Mesenchymal stem cell (in vitro differentiated cells and primary cell): ENCODE results near the gene CAV3. TPM values are rescaled to one million over a fixed set of nuclear protein-coding genes. Genes with fewer than 3 reads are reported as not detected.
"Not testable (repeated sequence)": the region's sequence is repeated elsewhere in the genome, so short reads cannot be mapped to it uniquely, and the experiment has no call there.

Source experiments
- DNase-seq: peaks from one replicate; pipeline ENCODE4 v3.0.0-alpha.2; 2013
- H2AFZ ChIP-seq: one replicate; pipeline ENCODE4 v1.6.1; 2013; ENCODE audit warnings: low read depth, mild to moderate bottlenecking, control low read depth, inconsistent platforms, low read length, moderate library complexity
- H2AK5ac ChIP-seq: 2 replicates; pipeline ENCODE4 v1.6.1; 2013; ENCODE audit warnings: low read length, moderate library complexity, mild to moderate bottlenecking, inconsistent platforms; ENCODE audit not compliant: severe bottlenecking
- H2BK120ac ChIP-seq: one replicate; pipeline ENCODE4 v1.6.1; 2013; ENCODE audit warnings: low read depth, mild to moderate bottlenecking, inconsistent platforms, low read length, moderate library complexity
- H2BK12ac ChIP-seq, 2 experiments: one replicate each; pipeline ENCODE4 v1.6.1; 2013; ENCODE audit warnings: inconsistent platforms in 2 of 2, low read length in 2 of 2, mild to moderate bottlenecking in 2 of 2, moderate library complexity in 2 of 2, control low read depth in 1 of 2
- H2BK15ac ChIP-seq: one replicate; pipeline ENCODE4 v1.6.1; 2013; ENCODE audit warnings: mild to moderate bottlenecking, low read depth, inconsistent platforms; ENCODE audit not compliant: poor library complexity, severe bottlenecking
- H2BK5ac ChIP-seq: 2 replicates; pipeline ENCODE4 v1.6.1; 2013; ENCODE audit warnings: low read depth, mild to moderate bottlenecking, low read length, control low read depth, inconsistent platforms; ENCODE audit not compliant: poor library complexity, severe bottlenecking
- H3K14ac ChIP-seq, 2 experiments: one replicate each; pipeline ENCODE4 v1.6.1; 2013; ENCODE audit warnings: inconsistent platforms in 2 of 2, low read length in 2 of 2, control low read depth in 1 of 2, mild to moderate bottlenecking in 1 of 2, moderate library complexity in 1 of 2
- H3K18ac ChIP-seq, 2 experiments: one replicate each; pipeline ENCODE4 v1.6.1; 2013; ENCODE audit warnings: inconsistent platforms in 2 of 2, low read length in 2 of 2, control low read depth in 1 of 2, low read depth in 1 of 2, mild to moderate bottlenecking in 1 of 2
- H3K23ac ChIP-seq, 2 experiments: one replicate each; pipeline ENCODE4 v1.6.1; 2013; ENCODE audit warnings: inconsistent platforms in 2 of 2, low read length in 2 of 2, mild to moderate bottlenecking in 2 of 2, moderate library complexity in 2 of 2, control low read depth in 1 of 2
- H3K27ac ChIP-seq: 2 replicates; pipeline ENCODE4 v1.5.1; 2013; ENCODE audit warnings: mild to moderate bottlenecking, moderate library complexity, low read length, control low read depth, inconsistent platforms; ENCODE audit not compliant: poor library complexity, severe bottlenecking
- H3K27me3 ChIP-seq, 2 experiments: 2 replicates each; pipeline versions ENCODE4 v1.6.1 to v1.7.0; 2013; ENCODE audit warnings: low read length in 2 of 2, mild to moderate bottlenecking in 2 of 2, moderate library complexity in 2 of 2, control low read depth in 1 of 2, inconsistent platforms in 1 of 2; ENCODE audit not compliant: control insufficient read depth in 1 of 2, insufficient read depth in 1 of 2
- H3K36me3 ChIP-seq, 2 experiments: 2 replicates each; pipeline versions ENCODE4 v1.6.1 to v1.7.0; 2013; ENCODE audit warnings: low read length in 2 of 2, control low read depth in 1 of 2, inconsistent platforms in 1 of 2, low read depth in 1 of 2, mild to moderate bottlenecking in 1 of 2; ENCODE audit not compliant: insufficient read depth in 2 of 2, control insufficient read depth in 1 of 2
- H3K4ac ChIP-seq, 2 experiments: one replicate each; pipeline ENCODE4 v1.6.1; 2013; ENCODE audit warnings: inconsistent platforms in 2 of 2, low read length in 2 of 2, mild to moderate bottlenecking in 2 of 2, moderate library complexity in 2 of 2, control low read depth in 1 of 2, low read depth in 1 of 2
- H3K4me1 ChIP-seq: 2 replicates; pipeline ENCODE4 v1.6.1; 2013; ENCODE audit warnings: low read depth, low read length, control low read depth; ENCODE audit not compliant: control insufficient read depth, insufficient read depth
- H3K4me2 ChIP-seq: 2 replicates; pipeline ENCODE4 v1.6.1; 2013; ENCODE audit warnings: low read length, mild to moderate bottlenecking, inconsistent platforms; ENCODE audit not compliant: poor library complexity, severe bottlenecking
- H3K4me3 ChIP-seq, 2 experiments: 2 replicates each; pipeline versions ENCODE4 v1.5.1 to v1.7.0; 2013; ENCODE audit warnings: low read length in 2 of 2, mild to moderate bottlenecking in 2 of 2, control low read depth in 1 of 2, low read depth in 1 of 2; ENCODE audit not compliant: insufficient read depth in 1 of 2
- H3K79me1 ChIP-seq: replicated peaks from 2 replicates; pipeline ENCODE4 v1.6.1; 2013; ENCODE audit warnings: mild to moderate bottlenecking, control low read depth, low read length, inconsistent platforms; ENCODE audit not compliant: poor library complexity, severe bottlenecking
- H3K9ac ChIP-seq: 2 replicates; pipeline ENCODE4 v1.7.0; 2013; ENCODE audit warnings: mild to moderate bottlenecking, low read length, moderate library complexity
- H3K9me3 ChIP-seq: 2 replicates; pipeline ENCODE4 v1.7.0; 2013; ENCODE audit warnings: mild to moderate bottlenecking, low read length; ENCODE audit not compliant: control insufficient read depth
- H4K8ac ChIP-seq: one replicate; pipeline ENCODE4 v1.6.1; 2013; ENCODE audit warnings: inconsistent platforms, mild to moderate bottlenecking, low read length, moderate library complexity
- H4K91ac ChIP-seq: one replicate; pipeline ENCODE4 v1.6.1; 2013; ENCODE audit warnings: mild to moderate bottlenecking, low read length, inconsistent platforms
- WGBS: methylation state at CpG from one replicate; pipeline ENCODE4 v1.1.7; 2013; ENCODE audit warnings: mixed read lengths; 5-methylcytosine and 5-hydroxymethylcytosine counted together
- polyA plus RNA-seq, 2 experiments: library from polyadenylated mRNA; stranded (reverse); fragments of 200-250 nt; gene quantifications; one replicate each; pipeline ENCODE4 v1.2.3, GENCODE V29; 2013

The CAV3 gene
- not detected for polyA plus RNA-seq (2013, experiment 1 of 2)
- not detected for polyA plus RNA-seq (2013, experiment 2 of 2)

DNA sequence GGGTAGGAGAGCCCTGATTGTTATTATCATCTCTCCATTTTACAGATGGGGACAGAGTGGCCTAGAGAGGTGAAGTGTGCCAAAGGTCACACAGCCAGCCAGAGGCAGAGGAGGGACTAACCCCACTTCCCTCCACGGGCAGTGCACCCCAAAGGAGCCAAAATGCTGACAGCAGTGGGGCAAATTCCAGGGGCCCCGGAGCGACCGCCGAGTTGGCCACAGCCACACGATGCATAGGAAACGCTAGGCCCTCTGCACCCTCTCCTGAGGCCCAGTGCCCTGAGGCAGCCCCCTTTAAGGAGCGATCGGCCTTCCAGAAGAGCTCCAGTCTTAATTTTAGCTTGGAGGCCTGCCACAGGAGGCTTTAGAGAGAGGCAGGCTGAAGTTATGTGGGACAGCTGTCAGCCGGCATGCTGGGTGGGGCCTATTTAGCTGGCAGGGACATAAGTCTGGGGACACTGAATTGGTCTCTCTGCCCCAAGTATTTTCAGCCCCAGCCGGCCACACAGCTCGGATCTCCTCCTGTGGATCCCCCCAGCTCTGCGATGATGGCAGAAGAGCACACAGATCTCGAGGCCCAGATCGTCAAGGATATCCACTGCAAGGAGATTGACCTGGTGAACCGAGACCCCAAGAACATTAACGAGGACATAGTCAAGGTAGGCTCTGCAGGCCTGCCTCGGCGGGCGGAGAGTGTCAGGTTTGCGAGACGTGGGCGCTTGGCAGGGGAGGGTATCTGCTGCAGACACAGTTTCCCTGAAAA is at the start of gene CAV3:
CAV3 (plus strand) TSS at position 471 of the 763 bp plus-strand sequence; CDS start at position 546, 75 bp downstream.
- 92% methylated on average over 23 of the region's 23 CpGs for WGBS

DNA sequence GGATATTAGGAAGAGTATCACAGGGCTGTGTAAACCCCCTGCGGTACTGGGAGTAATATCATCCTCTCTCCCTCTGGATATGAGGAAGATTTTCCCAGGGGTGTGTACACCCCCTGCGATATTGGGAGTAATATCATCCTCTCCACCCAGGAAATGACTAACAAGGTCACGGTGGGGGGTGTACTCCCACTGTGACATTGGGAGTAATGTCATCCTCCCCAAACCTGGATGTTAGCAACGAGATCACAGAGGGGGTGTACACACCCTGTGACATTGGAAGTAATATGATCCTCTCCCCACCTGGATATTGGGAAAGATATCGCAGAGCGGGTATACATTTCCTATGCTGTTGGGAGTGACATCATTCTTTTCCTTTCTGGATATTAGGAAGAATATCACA is 48.6 kb upstream of the CAV3 start:
- not testable (repeated sequence) for H3K9me3 ChIP-seq, H2BK5ac ChIP-seq, H3K27ac ChIP-seq, H3K4ac ChIP-seq, H3K4me1 ChIP-seq, H4K91ac ChIP-seq, H3K14ac ChIP-seq, H3K27me3 ChIP-seq, H2BK15ac ChIP-seq, H3K36me3 ChIP-seq, H2BK120ac ChIP-seq, H3K4me2 ChIP-seq, H2AK5ac ChIP-seq, H2BK12ac ChIP-seq, H3K9ac ChIP-seq, H4K8ac ChIP-seq, H3K79me1 ChIP-seq, H3K4me3 ChIP-seq, H3K23ac ChIP-seq, DNase-seq, H3K18ac ChIP-seq, H2AFZ ChIP-seq
- 80% methylated on average over 6 of the region's 6 CpGs for WGBS

More for the DNA sequence above, at the start of gene CAV3:
- Histone ChIP-seq H3K79me1 (no peaks in the 10 kb centered on the region), H3K4me1 (no peaks in the 10 kb centered on the region), H3K27ac (no peak within 1 kb of the TSS), H2BK5ac (no peak within 1 kb of the TSS), H3K23ac (no peak within 1 kb of the TSS), H2BK12ac (no peak within 1 kb of the TSS), H3K18ac (no peak within 1 kb of the TSS), H3K36me3 (no peaks in the 10 kb centered on the region), H3K4me3 (no peak within 1 kb of the TSS), H3K4me2 (no peak within 1 kb of the TSS), H3K9ac (no peak within 1 kb of the TSS), H2AK5ac (no peak within 1 kb of the TSS), H2BK120ac (no peak within 1 kb of the TSS), H4K8ac (no peak within 1 kb of the TSS), H3K14ac (no peak within 1 kb of the TSS), H3K9me3 (no peaks in the 10 kb centered on the region), H2BK15ac (no peak within 1 kb of the TSS), H3K27me3 (no peaks in the 10 kb centered on the region), H3K4ac (no peak within 1 kb of the TSS), H2AFZ (no peak within 1 kb of the TSS), H4K91ac (no peak within 1 kb of the TSS)
- DNase-seq, result no peak

DNA sequence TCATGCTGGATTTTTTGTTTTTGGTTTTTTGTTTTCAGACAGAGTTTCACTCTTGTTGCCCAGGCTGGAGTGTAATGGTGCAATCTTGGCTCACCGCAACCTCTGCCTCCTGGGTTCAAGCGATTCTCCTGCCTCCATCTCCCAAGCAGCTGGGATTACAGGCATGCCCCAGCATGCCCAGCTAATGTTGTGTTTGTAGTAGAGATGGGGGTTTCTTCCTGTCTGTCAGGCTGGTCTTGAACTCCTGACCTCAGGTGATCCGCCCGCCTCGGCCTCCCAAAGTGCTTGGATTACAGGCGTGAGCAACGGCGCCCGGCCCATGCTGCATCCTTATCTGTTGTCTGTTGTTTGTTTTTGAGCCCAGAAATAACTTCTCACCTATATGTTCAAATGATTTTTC is 42.3 kb upstream of the CAV3 start:
- H2BK120ac ChIP-seq, H3K27me3 ChIP-seq, H2BK5ac ChIP-seq, H4K8ac ChIP-seq, H3K4me3 ChIP-seq, H3K4ac ChIP-seq, H3K9me3 ChIP-seq, H2BK12ac ChIP-seq, H3K79me1 ChIP-seq, H3K23ac ChIP-seq, H2AK5ac ChIP-seq, H4K91ac ChIP-seq, H3K4me1 ChIP-seq, H3K14ac ChIP-seq, H3K4me2 ChIP-seq, H3K36me3 ChIP-seq, DNase-seq, H3K27ac ChIP-seq, H2BK15ac ChIP-seq, H3K9ac ChIP-seq, H2AFZ ChIP-seq, H3K18ac ChIP-seq: not testable (repeated sequence)
- 90% methylated on average over 5 of the region's 9 CpGs for WGBS

DNA sequence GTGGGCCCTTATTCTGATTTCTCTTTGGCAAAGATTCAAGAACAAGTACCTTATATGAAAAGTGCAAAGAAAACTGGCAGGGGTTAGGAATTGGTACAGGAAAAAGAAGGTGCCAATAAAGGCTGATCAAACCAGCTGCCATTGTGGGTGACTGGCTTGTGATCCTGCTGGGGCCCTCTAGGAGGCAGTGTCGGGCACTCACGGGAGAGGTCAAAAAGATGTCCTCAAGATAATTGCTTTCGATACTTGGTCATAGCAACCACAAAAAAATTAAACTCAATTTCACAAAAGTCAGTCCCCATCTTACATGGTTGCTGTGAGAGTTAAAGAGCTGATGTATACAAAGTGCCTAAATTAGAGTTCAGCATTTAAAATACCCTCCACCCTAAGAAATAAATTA is 31.0 kb upstream of the CAV3 start:
- Histone ChIP-seq H3K4me3 (no peak overlapping the region), H3K36me3 (no peaks in the 10 kb centered on the region), H3K9ac (no peak overlapping the region), H2AFZ (no peak overlapping the region), H2BK15ac (no peak overlapping the region), H3K27me3 (peaks cover 0 to 2% of the 10 kb centered on the region in 2 experiments), H4K91ac (no peak overlapping the region), H2BK120ac (no peak overlapping the region), H3K79me1 (no peaks in the 10 kb centered on the region), H4K8ac (no peak overlapping the region), H2AK5ac (no peak overlapping the region), H3K4me2 (no peak overlapping the region), H3K18ac (no peak overlapping the region), H3K4me1 (no peaks in the 10 kb centered on the region), H3K9me3 (peaks cover 36% of the 10 kb centered on the region), H2BK12ac (no peak overlapping the region), H3K23ac (no peak overlapping the region), H3K27ac (no peak overlapping the region), H3K4ac (no peak overlapping the region), H2BK5ac (no peak overlapping the region), H3K14ac (no peak overlapping the region)
- no peak for DNase-seq
- WGBS, result 0% methylated on average over 2 of the region's 3 CpGs
